IMR-90 (cell line): ENCODE results near the gene NUP50. TPM values are rescaled to one million over a fixed set of nuclear protein-coding genes. Genes with fewer than 3 reads are reported as not detected.
A peak's percentile ranks its signal among the peaks of the same experiment; 100 is the strongest.

Source experiments
- ATAC-seq: fragments of 200-7000 bp; cut with Tn5 transposase; 2 replicates; pipeline ENCODE4 v1.9.1; 2020; ENCODE audit warnings: low read depth, mild to moderate bottlenecking, moderate library complexity
- BruUV-seq: library from RNA; stranded (reverse); fragments of 400-500 nt; replicated peaks from 2 replicates; lab custom pipeline; 2021; lab: Mats Ljungman, UMichigan
- CTCF ChIA-PET: fragments of 300-600 bp; formaldehyde crosslinking; extraction: SDS; loops from one replicate; lab custom pipeline; 2021; ENCODE audit warnings: antibody characterized with exemption; lab: Yijun Ruan, JAX
- POLR2A ChIA-PET: fragments of 300-600 bp; sonication (Branson Sonifier 250); formaldehyde crosslinking; loops from one replicate; lab custom pipeline; 2022; ENCODE audit warnings: antibody characterized with exemption; ENCODE audit not compliant: unreplicated experiment; lab: Charles Lee
- DNase-seq: peaks from one replicate; pipeline ENCODE4 v3.0.0; 2013
- H2AFZ ChIP-seq: replicated peaks from 2 replicates; pipeline ENCODE3; 2013; ENCODE audit warnings: low read length, mild to moderate bottlenecking; ENCODE audit not compliant: poor library complexity
- H2AK5ac ChIP-seq: 2 replicates; pipeline ENCODE4 v1.6.1; 2013; ENCODE audit warnings: low read depth, low read length, inconsistent platforms
- H2AK9ac ChIP-seq: replicated peaks from 2 replicates; pipeline ENCODE3; 2013; ENCODE audit warnings: mild to moderate bottlenecking, low read depth, low read length, moderate library complexity; ENCODE audit not compliant: poor library complexity
- H2BK120ac ChIP-seq: 2 replicates; pipeline ENCODE4 v1.6.1; 2013; ENCODE audit warnings: low read depth, low read length, inconsistent platforms
- H2BK15ac ChIP-seq: 3 replicates; pipeline ENCODE4 v1.6.1; 2013; ENCODE audit warnings: low read depth, low read length, inconsistent platforms
- H2BK20ac ChIP-seq: 2 replicates; pipeline ENCODE4 v1.6.1; 2013; ENCODE audit warnings: low read depth, mild to moderate bottlenecking, inconsistent platforms, low read length, moderate library complexity
- H2BK5ac ChIP-seq: 2 replicates; pipeline ENCODE4 v1.6.1; 2013; ENCODE audit warnings: mild to moderate bottlenecking, low read depth, low read length, inconsistent platforms; ENCODE audit not compliant: poor library complexity, severe bottlenecking
- H3K14ac ChIP-seq: replicated peaks from 2 replicates; pipeline ENCODE4 v1.6.1; 2013; ENCODE audit warnings: low read depth, low read length, inconsistent platforms
- H3K18ac ChIP-seq: 2 replicates; pipeline ENCODE4 v1.6.1; 2013; ENCODE audit warnings: low read depth, low read length, control low read depth
- H3K23ac ChIP-seq: 2 replicates; pipeline ENCODE4 v1.6.1; 2013; ENCODE audit warnings: low read depth, low read length, inconsistent platforms
- H3K27ac ChIP-seq: 2 replicates; pipeline ENCODE4 v1.5.1; 2013; ENCODE audit warnings: mild to moderate bottlenecking, control low read depth, low read length; ENCODE audit not compliant: insufficient read depth
- H3K27me3 ChIP-seq: 2 replicates; pipeline ENCODE4 v1.6.1; 2013; ENCODE audit warnings: low read length; ENCODE audit not compliant: control insufficient read depth, insufficient read depth
- H3K36me3 ChIP-seq: 2 replicates; pipeline ENCODE4 v1.6.1; 2013; ENCODE audit warnings: low read length, mixed read lengths; ENCODE audit not compliant: control insufficient read depth, insufficient read depth
- H3K4ac ChIP-seq: 2 replicates; pipeline ENCODE4 v1.6.1; 2013; ENCODE audit warnings: low read depth, low read length, inconsistent platforms
- H3K4me1 ChIP-seq: 2 replicates; pipeline ENCODE4 v1.6.1; 2013; ENCODE audit warnings: low read length, mixed read lengths; ENCODE audit not compliant: control insufficient read depth, insufficient read depth
- H3K4me2 ChIP-seq: 2 replicates; pipeline ENCODE4 v1.6.1; 2013; ENCODE audit warnings: low read depth, mild to moderate bottlenecking, control low read depth, low read length, moderate library complexity
- H3K4me3 ChIP-seq: 2 replicates; pipeline ENCODE4 v1.5.1; 2013; ENCODE audit warnings: low read depth, mild to moderate bottlenecking, control low read depth, low read length, moderate library complexity; ENCODE audit not compliant: insufficient read depth
- H3K56ac ChIP-seq: 2 replicates; pipeline ENCODE4 v1.6.1; 2013; ENCODE audit warnings: low read length, inconsistent platforms; ENCODE audit not compliant: insufficient read depth; ENCODE audit errors: extremely low read depth
- H3K79me1 ChIP-seq, 2 experiments: 2 replicates each; pipeline ENCODE4 v1.6.1; 2013; ENCODE audit warnings: low read length in 2 of 2, inconsistent platforms in 1 of 2, low read depth in 1 of 2
- H3K9ac ChIP-seq: 2 replicates; pipeline ENCODE4 v1.6.1; 2013; ENCODE audit warnings: low read depth, low read length, control low read depth
- H3K9me1 ChIP-seq: 2 replicates; pipeline ENCODE4 v1.6.1; 2013; ENCODE audit warnings: low read length, inconsistent platforms; ENCODE audit not compliant: insufficient read depth
- H3K9me3 ChIP-seq: 2 replicates; pipeline ENCODE4 v1.6.1; 2013; ENCODE audit warnings: low read length; ENCODE audit not compliant: control insufficient read depth, insufficient read depth
- H4K20me1 ChIP-seq: 2 replicates; pipeline ENCODE4 v1.6.1; 2013; ENCODE audit warnings: low read length, inconsistent platforms; ENCODE audit not compliant: insufficient read depth
- H4K5ac ChIP-seq: 2 replicates; pipeline ENCODE4 v1.6.1; 2013; ENCODE audit warnings: mild to moderate bottlenecking, low read depth, low read length, control low read depth
- H4K8ac ChIP-seq, 2 experiments: 2 replicates each; pipeline ENCODE4 v1.6.1; 2013; ENCODE audit warnings: low read depth in 2 of 2, low read length in 2 of 2, control low read depth in 1 of 2, inconsistent platforms in 1 of 2
- H4K91ac ChIP-seq: 2 replicates; pipeline ENCODE4 v1.6.1; 2013; ENCODE audit warnings: low read depth, low read length, inconsistent platforms; ENCODE audit not compliant: insufficient read depth
- POLR2A ChIP-seq: IDR thresholded peaks from 2 replicates; pipeline ENCODE4 v1.6.1; 2012; ENCODE audit warnings: mild to moderate bottlenecking, low read depth, low read length
- WGBS, 2 experiments: methylation state at CpG; one replicate each; pipeline versions ENCODE4 v1.1.5 to v1.1.7; 2013; ENCODE audit warnings: missing lambda C conversion rate in 2 of 2; ENCODE audit not compliant: insufficient read length in 1 of 2; ENCODE audit errors: extremely low coverage in 2 of 2; 5-methylcytosine and 5-hydroxymethylcytosine counted together
- dilution Hi-C: fragments of 300-500 bp; cut with HindIII; formaldehyde crosslinking; loops from one replicate; pipeline ENCODE4 v1.14.3; 2018; ENCODE audit warnings: low sequenced_read_pairs; ENCODE audit not compliant: unreplicated experiment
- in situ Hi-C: fragments of 300-500 bp; cut with MboI; formaldehyde crosslinking; loops from 3 replicates; pipeline ENCODE4 v1.14.3; 2019; ENCODE audit warnings: low sequenced_read_pairs, inconsistent platforms, mixed read lengths
- intact Hi-C: fragments of 100-400 bp; cut with micrococcal nuclease; formaldehyde crosslinking; loops from 2 replicates; pipeline ENCODE4 v1.10.0; 2022
- polyA plus RNA-seq, 3 experiments: library from polyadenylated mRNA; depleted of rRNA; stranded (reverse); fragments of >200 nt; gene quantifications; 2 replicates each; pipeline ENCODE4 v1.2.3, GENCODE V29; 2012; ENCODE audit warnings: low replicate concordance in 1 of 3
- total RNA-seq: library from RNA; depleted of rRNA; stranded (reverse); fragments of >200 nt; gene quantifications from 2 replicates; pipeline ENCODE4 v1.2.3, GENCODE V29; 2012

The NUP50 gene
- total and polyA plus RNA-seq, 2 of the 4 experiments (the other 2 are of a cell fraction) = 12.8 to 65.4 TPM

DNA sequence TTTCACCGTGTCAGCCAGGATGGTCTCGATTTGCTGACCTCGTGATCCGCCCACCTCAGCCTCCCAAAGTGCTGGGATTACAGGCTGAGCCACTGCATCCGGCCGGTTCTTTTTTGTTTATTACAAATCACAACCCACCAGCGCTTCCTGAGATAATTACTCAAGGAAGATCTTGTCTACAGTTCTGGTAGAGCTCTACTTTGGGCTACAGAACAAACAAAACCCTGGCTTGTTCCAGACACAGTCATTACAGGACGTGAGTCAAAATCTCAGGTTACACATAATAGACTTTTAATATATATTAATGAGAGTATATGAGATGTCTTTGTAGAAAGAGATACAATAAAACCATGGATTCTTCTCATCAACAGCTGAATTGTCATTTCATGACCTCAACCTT is 42.8 kb upstream of the NUP50 start:
- H3K56ac ChIP-seq = no peak overlapping the region
- no peak for ATAC-seq
- H3K4me2 ChIP-seq = no peak overlapping the region
- no peak overlapping the region for H4K91ac ChIP-seq
- H3K9me3 ChIP-seq = no peaks in the 10 kb centered on the region
- no peaks in the 10 kb centered on the region for H4K20me1 ChIP-seq
- no peaks in the 10 kb centered on the region for H3K36me3 ChIP-seq
- no peak overlapping the region for H2BK20ac ChIP-seq
- no peak overlapping the region for H4K8ac ChIP-seq
- no peak overlapping the region for H2AK5ac ChIP-seq
- no peak overlapping the region for H3K14ac ChIP-seq
- in situ Hi-C loops = no loop called here
- H3K27ac ChIP-seq = no peak overlapping the region
- no peak overlapping the region for H3K4ac ChIP-seq
- no peak overlapping the region for H3K18ac ChIP-seq
- peaks cover 6% of the 10 kb centered on the region for H3K4me1 ChIP-seq
- H4K5ac ChIP-seq = no peak overlapping the region
- no TSS peak for BruUV-seq
- no peak overlapping the region for H3K23ac ChIP-seq
- peaks cover 4% of the 10 kb centered on the region for H3K9me1 ChIP-seq
- CTCF ChIA-PET = interaction anchor here (1.0 kb wide), 1 partner anchor 10 kb away, joined by 3 read pairs; no protein-coding TSS in a partner anchor
- dilution Hi-C loops = no loop called here
- POLR2A ChIA-PET = no interaction called here
- no peak overlapping the region for H2BK120ac ChIP-seq
- H3K27me3 ChIP-seq = no peaks in the 10 kb centered on the region
- H2AFZ ChIP-seq = no peak overlapping the region
- peak; percentile 54 for DNase-seq
- H3K9ac ChIP-seq = no peak overlapping the region
- H2AK9ac ChIP-seq = no peak overlapping the region
- intact Hi-C loops = no loop called here
- no CpG with 5 or more reads among the region's 8 CpGs for WGBS, 2 experiments
- H3K4me3 ChIP-seq = no peak overlapping the region
- H2BK5ac ChIP-seq = no peak overlapping the region
- H3K79me1 ChIP-seq = no peaks in the 10 kb centered on the region
- H2BK15ac ChIP-seq = no peak overlapping the region
- TF ChIP-seq POLR2A = no peak
